Stimulated activated CD4-positive, alpha-beta T cell treated with anti-CD3 and anti-CD28 coated beads, Interleukin-2, amount 100 ng/mL, for 4 hours (primary cell): ENCODE results near the gene F11.
"Not testable (repeated sequence)": the region's sequence is repeated elsewhere in the genome, so short reads cannot be mapped to it uniquely, and the experiment has no call there.

Source experiments
- DNase-seq: peaks from one replicate; pipeline ENCODE4 v3.0.0-alpha.2; 2020; ENCODE audit warnings: low read depth

F11 gene

DNA sequence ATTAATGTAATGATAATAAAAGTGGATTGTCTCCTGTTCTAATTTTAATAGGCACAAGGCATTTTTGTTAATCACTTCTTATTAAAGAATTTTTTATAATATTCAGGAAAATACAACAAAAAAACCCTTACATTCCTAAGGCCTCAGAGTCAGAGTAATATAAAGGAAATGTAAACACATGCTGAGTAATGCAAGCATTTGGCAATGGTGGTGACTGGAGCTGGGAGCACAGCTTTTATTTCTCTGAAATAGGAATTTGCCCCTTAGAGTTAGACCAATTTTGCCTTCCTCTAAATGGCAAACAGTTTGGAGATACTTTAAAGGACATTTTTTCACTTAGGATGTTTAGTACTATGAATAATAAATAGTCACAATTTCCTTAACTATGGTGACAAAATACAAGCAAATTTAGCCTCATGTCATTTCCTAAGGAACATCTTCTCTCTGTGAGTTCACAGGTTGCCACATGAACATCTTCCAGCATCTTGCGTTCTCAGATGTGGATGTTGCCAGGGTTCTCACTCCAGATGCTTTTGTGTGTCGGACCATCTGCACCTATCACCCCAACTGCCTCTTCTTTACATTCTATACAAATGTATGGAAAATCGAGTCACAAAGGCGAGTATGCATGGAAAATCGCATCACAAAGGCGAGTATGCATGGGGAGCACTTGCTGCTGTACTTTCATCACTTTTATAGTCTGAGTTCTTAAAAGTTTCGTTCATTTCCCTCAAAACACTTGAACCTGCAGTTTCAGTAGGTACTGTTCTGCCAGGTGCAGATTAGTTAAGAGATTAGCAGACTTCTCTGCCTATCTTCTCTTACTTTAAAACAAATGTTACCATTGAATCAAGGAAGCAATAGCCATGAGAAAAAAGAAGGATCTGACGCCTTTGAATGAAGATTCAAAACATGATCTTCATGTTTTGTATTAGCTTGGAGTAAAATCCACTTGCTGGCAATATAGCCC lies 15.9 kb upstream of the F11 start:
- no peak for DNase-seq

DNA sequence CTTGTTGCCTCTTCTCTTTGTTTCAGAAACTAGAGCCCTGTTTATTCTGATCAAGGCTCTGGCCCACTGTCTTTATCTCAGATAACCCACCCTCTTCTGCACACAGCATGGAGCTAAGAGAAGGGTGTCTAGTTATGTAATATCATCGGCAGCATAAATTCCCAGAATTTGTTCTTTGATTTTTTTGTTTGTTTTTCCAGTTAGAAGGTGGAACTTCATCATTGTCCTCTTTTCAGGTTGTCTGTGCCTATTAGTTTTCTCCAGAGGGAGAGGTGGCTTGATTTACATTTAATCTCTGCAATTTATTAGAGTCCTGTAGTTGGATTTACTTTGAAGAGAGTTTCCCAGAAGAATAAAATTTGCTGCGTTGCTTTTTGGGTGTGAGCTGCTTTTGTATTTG lies 15.2 kb upstream of the F11 start:
- no peak for DNase-seq

DNA sequence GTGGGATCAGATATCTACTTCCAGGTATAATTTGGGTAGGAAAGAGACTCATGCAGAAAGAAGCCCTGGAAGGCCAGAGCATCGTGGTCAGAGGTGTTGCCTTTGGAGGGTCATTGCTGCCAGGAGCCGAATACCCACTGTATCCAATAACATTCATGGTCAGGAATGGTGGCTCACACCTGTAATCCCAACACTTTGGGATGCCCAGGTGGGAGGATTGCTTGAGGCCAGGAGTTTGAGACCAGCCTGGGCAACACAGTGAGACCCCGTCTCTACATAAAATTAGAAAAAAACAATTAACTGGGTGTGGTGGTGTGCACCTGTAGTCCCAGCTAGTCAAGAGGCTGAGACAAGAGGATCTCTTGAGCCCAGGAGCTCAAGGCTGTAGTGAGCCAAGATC lies 10.9 kb upstream of the F11 start:
- DNase-seq: no peak

DNA sequence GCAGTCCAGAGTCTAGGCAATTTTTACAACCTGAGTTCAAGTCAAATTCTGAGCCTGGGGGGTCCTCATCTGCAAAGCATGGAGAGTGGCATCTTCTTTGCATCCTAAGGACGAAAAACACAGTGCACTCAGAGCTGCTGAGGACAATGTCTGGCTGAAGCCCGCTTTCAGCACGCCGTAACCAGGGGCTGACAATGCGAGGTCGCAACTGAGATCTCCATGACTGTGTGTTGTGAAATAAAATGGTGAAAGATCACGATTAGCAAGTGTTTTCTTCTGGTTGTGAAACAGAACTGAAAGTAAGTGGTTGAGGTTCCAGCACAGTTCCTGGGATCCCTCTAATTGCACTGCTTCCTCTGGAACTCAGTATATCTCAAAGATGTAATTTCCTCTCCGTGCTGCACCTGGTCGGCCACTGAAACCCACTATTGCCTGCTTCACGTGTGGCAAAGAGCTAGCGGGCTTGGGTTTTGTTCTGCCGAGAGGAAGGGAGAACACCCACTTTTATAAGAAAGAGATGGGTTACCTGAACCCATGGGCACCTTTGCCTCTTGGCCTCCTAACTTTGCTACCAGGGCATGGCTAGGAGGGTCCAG lies 7.7 kb upstream of the F11 start:
- no peak for DNase-seq

DNA sequence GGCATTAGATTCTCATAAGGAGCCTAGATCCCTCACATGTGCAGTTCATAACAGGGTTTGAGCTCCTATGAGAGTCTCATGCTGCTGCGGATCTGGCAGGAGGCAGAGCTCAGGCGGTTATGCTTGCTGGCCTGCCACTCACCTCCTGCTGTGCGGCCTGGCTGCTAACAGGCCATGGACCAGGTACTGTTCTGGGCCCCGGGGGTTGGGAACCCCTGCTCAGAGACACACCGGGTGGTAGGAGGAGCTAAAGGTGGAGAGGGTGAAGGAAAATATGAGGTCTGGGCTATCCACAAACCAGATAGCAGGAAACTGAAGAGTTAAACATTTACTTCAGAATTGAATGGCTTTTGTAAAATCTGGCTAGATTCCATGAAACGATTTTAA lies 5.9 kb upstream of the F11 start:
- no peak for DNase-seq

DNA sequence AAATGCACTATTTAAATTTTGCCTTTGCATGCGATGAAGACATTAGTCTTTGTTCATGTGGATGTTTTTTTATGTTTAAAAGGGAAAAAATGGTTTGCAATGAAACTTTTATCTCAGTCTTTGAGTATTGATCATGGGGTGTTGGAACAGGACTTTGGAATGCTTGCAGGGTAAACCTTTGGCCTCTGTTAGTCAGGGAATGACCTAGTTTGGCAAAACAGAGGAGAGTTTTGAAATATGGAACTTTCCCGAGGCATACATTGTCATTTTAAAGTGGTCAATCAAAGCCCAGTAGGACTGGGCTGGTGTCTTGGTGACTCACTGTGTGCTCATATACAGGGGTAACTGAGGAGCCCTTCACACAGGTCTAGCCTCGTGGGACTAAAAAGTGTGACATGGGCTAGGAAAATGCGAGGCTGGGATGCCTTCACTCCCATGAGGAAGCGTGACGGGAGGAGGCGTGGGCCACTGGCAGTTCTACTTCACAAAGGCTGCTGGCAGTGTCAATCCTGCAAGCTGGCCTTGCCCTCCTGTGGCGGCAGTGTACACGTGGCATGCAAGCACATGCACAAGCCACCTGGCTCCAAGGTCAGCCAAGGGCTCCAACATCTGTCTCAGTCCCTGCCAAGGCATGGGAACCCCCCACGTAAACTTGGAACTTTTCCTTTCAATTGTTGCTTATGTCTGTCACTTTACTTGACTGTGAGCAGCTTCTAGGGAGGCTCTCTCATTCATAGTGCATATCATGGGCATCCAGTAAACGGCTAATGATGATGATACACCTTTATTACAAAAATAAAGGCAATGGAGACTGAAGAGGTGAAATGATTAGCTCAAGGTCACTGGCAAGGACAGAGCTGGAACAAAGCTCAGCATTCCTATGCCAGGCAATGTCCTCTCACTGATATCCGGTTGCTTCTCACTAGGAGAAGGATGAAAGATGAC lies 5.2 kb upstream of the F11 start:
- no peak for DNase-seq

DNA sequence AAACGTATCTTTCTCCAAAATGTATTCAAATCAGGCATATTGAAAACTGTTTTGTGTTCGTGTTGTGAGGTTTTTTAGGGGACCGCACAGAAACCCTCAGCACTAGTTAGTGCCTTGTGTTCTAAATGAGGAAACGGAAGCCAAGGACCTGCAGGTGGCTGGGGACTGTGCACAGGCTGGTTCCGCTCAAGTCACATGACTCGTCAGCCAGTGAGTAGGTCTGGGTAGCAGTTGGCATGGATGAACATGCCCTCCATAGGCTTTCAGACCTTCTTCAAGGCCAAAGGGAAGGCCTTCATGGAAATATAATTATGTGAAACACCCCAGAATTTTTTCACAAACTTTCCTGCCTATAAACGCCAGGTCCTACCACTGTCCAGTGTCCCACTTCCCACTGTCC lies 1.3 kb upstream of the F11 start:
- DNase-seq: no peak

DNA sequence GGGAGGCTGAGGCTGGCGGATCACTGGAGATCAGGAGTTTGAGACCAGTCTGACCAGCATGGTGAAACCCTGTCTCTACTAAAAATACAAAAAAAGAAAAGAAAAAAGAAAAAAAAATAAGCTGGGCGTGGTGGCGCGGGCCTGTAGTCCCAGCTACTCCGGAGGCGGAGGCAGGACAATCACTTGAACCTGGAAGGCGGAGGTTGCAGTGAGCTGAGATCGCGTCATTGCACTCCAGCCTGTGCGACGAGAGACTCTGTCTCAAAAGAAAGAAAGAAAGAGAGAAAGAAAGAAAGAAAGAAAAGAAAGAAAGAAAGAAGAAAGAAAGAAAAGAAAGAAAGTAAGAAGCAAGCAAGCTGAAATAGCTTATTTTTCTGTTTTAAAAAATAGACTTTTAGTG lies 739 bp upstream of the F11 start:
- DNase-seq: not testable (repeated sequence)

DNA sequence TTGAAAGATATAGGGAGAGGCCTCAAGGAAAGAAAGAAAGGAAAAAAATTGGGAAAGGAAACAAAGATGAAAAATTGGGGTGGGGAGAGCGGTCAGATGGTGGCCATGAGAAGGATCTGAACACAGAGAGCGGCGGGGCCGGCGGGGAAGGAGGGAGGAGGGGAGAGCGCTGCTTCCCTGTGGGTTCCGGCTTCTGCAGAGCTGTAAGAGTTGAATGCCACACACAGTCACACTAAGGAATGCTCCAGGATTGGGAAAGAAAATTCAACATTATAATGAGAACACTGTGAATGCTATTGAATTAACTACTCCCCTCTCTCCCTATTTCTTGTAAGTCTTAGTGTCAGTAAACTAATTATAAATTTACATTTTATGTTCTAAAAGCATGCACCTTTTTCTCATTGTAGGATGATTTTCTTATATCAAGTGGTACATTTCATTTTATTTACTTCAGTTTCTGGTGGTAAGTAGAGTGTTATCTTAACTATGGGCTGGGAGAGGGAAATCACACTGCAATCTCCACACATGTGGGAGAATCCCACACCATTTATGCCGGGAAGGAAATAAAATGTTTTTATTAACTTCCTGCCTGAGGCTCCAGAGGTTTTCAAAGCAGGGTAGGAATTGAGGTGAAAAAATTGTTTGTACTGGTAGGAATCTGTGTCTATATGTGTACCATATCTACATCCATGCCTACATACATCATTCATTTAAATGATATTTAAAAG lies 904 bp downstream of the F11 start:
- DNase-seq: no peak

DNA sequence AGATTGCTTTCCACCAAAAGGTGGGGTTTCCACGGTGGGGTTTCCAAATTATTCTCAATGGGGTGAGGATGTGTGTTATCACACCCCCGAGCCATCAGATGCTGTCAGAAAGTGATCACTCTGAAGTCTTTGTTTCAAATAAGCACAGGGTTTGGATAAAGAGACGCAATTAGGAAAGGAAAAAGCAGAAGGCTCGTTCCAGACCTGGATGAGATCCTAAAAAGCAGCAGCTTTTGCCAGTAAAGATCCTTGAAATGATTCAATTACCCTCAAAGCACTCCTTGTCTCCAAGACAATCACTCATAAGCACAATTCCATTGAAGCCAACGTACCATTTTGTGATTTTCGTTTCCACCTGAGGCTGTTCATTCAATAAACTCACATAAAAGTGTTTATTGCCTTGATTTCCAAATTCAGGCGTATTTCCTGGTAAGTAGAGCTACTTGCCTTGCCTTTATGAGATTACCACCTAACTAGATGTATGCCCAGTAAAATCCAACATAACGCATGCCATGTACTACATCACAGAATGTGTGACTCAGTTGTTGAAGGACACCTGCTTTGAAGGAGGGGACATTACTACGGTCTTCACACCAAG lies 5.2 kb downstream of the F11 start:
- DNase-seq: no peak

DNA sequence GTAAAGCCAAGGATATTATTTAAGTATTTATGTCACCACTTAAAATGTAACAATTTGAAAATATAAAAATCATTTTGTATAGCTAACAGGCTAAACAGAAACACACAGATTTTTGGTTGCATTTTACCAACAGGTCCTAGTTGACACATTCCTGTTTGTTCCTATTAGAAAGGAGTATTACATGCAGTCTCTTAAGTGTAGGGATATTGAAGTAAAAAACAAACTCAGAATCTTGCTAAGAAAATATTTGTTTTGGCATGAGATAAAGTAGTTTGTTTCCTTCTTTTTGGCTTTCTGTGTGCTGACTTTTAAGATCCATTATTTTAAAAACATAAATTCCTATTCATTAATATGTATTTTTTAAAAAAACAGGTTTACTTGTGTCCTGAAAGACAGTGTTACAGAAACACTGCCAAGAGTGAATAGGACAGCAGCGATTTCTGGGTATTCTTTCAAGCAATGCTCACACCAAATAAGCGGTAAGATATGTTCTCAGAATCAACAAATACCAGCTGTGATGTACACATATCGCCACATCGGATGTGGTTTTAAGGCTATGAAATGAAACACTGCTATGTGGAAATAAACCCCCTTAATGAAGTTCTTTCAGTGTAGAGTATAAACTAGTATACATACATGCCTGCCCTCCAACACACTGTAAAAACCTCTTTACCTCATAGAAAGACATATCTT lies 6.9 kb downstream of the F11 start:
- no peak for DNase-seq

DNA sequence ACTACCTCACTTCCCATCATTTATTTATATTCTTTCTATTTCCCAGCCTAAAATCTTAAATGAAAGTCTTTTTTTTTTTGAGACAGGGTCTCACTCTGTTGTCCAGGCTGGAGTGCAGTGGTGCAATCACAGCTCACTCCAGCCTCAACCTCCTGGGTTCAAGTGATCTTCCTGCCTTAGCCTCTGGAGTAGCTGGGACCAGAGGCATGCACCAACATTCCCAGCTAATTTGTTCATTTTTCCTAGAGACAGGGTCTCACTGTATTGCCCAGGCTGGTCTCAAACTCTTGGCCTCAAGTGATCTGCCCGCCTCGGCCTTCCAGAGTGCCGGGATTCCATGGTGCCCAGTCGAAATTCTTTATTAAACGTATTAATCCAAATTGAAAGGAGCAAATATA lies 7.4 kb downstream of the F11 start:
- not testable (repeated sequence) for DNase-seq

DNA sequence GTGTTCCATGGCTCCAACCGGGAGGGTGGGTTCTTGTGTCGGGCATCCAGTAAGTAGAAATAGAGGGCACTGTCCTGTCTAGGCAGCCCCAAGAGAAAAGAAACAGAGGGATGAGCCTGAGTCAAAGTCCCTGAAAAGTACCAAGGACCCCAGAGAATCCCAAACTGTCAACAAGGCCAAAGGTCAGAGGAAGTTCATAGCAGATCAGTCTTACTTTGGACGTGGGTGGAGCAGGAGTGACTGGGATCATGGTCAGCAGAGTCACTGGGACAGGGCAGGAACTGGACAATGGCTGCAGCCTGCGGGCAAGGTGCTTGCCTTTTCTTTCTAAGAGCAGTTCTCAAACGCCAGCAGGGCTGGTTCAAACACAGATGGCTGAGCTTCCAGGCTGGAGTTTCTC lies 17.3 kb downstream of the F11 start:
- no peak for DNase-seq

DNA sequence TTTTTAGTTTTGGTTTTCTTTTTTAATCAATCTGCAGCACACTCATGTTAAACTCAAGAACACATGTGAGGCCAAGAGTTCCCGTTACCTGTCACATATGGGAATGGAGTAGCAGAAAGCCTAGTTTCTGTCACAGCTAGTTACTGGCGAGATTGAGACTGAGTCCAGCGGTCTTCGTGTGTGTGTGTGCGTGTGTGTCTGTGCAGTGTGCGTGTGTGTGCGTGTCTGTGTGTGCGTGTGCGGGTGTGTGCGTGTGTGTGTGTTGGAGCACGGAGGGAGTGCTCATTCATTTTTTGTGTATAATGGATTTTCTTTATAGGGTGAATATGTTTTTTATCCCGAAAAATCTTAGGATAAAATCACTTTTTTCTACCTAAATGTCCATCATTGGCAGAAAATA lies 19.2 kb downstream of the F11 start:
- no peak for DNase-seq

DNA sequence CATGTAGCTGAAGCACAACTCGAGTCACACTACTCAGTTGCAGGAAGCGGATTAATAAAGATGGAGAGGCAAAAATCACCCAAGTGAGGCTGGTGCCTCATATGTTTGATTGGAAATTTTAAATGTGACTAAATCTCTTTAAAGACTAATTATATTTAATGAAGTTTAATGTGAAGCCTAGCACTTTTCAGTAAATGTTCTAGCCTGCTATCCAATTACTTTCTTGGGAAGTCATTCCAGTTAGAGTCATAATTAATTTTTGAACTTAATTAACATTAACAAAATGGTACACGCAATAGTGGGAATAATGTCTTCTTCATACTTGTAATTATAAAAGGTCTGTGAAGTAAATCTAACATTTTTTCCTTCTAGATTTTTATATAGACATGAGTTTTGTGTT lies 20.6 kb downstream of the F11 start:
- DNase-seq: no peak

DNA sequence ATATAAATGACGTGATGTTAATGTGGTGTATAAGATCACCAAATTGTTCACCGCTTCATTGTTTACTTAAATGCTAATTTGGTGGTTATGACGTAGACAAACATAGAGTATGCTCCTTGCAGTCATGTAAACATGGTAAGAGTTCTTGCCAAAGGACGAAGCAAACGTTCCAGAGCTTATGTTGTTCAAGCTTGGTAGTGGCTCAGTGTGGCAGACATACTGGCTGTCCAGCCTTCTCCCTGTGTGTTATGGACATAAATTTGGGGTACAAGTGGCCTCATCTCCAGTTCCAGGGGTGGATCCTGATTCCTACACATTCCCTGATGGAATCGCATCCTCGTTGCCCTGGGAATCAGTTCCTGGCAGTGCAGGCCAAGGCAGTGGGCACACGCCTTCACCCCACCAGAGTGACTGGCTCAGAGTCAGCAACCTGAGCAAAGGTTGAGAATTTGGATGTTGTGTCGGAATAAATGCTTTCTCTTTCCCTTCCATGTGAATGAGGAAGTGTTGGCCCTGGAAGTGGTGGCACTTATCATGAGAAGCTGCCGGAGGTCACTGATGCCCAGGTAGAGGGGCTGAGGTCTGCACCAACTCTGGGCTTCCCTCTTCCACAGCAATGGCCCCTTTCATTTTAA lies 25.4 kb downstream of the F11 start:
- no peak for DNase-seq

DNA sequence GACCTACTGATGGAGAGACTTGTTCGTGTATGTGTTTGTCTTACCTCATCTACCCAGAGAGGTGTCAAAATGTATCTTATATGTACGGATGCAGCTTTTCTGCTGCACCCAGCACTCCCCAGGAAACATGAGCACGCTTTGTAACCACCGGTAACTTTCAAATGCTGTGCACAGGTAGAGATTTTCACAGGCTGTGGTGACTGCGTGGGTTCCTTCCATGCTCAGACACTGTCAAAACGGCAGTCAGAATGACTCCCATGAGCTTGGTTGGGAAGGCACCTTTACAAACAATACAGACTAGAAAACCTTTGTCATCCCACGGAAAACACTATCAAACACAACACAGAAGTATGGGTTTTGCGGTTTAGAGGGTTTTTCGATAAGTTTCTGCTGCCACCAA lies 28.2 kb downstream of the F11 start:
- no peak for DNase-seq

DNA sequence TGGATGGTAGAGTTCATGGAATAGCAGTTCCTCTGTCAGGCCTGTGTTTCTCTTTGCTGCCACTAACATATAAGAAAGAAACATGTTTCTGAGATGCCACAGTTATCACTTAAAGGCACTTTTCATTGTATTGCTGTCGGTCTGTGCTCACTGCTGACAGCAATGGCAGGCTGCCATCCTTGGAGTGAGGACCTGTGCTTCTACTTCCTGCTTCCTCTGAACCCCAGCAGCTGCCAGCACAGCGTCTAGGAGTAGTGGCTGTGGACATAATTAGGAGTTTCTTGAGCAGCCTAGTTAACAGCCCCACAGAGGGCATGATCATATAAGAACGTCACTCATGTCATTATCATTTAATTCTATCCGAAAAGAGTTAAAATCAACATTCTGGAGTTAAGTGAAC lies 30.5 kb downstream of the F11 start:
- no peak for DNase-seq

DNA sequence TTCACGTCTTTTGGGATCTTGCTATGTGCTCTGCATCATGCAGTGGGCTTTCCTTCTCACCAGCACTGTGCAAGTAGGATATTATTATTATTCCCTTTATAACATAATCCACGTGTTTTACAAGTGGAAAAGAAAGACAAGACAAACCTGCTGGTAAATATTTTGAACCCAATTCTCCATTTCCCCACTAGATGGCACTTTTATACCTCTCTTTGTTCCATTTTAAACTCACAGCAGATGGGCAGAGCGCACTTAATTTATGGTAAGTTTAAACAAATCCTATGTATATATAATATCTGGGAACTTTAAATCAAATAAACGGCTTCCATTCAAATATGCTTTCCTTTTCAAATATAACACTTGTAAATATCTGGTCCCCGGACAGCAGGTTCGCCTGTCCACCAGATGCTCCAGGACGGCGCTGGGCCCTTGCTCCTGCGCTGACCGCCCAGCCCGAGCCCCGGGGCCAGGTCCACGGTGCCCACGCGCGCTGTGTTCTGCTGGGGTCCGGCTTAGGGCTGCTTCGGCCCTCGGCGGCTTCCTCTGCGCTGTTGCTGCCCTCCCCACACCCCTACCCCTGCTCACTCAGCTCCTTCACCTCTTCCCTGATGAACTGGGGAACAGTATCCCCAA lies 31.1 kb downstream of the F11 start:
- no peak for DNase-seq
